ENCODE measurements around the gene WNT16.
"Not testable (repeated sequence)": the region's sequence is repeated elsewhere in the genome, so short reads cannot be mapped to it uniquely, and the experiment has no call there.

WNT16 gene, protein sequence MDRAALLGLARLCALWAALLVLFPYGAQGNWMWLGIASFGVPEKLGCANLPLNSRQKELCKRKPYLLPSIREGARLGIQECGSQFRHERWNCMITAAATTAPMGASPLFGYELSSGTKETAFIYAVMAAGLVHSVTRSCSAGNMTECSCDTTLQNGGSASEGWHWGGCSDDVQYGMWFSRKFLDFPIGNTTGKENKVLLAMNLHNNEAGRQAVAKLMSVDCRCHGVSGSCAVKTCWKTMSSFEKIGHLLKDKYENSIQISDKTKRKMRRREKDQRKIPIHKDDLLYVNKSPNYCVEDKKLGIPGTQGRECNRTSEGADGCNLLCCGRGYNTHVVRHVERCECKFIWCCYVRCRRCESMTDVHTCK

DNA sequence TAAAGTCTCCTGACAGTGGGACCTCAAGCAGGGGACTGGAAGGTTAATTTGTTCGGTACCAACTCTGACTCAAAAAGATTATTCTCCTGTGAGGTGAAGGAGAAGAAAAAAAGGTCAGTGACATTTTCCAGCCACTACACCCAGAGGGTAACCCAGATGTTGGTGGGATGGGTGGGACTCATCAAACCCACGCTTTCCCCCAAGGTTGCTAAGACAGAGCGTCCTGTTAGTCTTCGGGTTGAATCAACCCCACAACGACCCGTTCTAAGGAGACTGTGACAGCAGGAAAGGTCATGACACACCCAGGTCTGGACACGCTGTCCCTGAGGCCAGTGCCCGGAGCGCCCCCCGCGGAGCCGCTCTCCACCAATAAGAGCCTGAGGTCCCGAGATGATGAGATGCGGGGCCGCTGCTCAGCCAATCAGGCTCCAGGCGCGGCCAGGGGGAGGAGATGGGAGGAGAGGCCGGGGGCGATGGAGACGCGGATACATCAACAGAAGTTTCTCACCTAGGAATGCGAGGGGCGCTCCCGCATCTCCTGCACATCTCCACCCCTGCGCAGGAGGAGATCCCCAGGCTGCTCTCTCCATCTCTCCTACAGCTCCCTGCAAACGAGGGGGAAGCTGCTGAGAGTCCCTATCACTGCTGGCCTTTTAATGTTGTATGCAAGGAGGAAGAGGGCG, at the start of gene WNT16:
WNT16 (plus strand) TSS at position 493 of the 683 bp plus-strand sequence. CDS start 293 bp downstream, outside the sequence.
- DNase-seq, result no peak

DNA sequence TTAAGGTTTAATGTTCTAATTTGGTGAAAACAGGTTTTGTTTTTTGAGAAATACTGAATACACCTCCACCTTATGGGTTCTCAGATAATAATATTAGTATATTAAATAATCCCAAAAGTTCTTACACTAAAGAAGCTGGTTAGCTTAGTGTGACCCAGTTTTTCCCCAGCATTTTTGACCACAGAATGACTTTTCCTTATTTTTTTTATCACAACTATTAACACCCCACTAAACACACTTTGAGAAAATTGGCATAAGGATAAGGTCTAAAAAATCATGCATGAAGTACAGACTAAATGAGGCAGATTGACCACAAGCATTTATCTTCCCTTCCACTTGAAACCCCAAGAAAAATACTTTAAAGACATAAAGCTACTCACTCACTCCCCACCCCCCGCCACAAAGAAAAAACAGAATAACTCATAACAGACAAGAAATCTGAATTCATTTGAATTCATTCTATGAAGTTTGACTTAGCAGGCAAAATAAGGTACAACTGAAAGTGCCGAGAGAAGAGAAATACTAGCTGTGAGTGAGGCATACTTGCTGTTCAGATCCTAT, 49.7 kb upstream of the WNT16 start:
- DNase-seq, result no peak

- DNase-seq, result no peak
Observed at GRCh38 chr7:121279822-121280221, 49.0 kb upstream of the WNT16 start.

DNA sequence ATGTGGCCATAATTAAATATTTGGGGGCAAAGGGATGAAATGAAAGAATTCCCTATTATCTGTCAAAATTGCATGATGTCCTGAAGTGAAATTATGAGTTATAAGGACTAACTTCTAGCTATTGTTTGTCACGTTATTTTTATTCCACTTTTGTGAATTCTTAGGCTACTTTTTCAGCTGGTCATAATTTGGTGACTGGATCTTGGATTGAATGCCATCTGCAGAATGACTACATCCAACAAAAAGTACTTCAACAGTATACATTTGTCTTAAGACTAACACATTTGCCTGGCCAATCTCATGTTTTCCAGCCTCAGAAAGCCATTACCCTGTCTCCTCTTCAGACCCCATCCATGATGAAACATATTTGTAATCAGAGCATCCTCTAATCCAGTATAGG, 48.1 kb upstream of the WNT16 start:
- DNase-seq, result no peak

DNA sequence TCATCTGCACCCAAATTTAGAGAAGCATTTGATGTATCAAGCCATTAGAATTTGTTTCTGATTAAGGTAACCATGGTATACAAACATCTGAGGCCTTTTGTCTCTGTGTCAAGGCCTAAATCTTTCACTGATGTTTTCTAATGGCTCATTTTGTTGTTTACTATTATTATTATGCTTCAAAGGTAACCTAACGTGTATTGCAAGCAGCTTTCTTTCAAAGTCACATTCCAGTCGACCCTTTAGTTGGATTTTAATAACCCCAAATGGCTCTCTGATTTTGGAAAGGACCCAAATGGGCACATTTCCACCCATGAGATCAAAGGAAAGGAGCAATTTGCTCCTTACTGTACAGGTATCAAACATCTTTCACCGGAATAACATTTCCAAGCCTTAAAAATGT, 46.7 kb upstream of the WNT16 start:
- no peak for DNase-seq

- no peak for DNase-seq
Observed at GRCh38 chr7:121285066-121285667, 43.6 kb upstream of the WNT16 start.

DNA sequence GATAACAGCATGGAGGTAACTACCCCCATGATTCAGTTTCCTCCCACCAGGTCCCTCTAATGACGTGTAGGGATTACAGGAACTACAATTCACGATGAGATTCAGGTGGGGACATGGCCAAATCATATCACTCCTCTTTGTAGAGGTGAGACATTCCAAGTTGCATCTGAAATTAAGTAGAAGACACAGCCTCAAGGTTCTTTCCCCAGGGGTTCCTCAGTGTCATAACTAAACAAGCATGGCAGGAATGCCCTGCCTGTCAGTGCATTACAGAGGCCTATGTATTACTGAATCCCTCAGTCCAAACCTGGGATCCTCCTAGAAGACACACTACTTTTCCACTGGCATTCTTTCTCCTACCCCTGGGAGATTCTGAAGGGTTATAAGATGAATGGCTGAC, 42.6 kb upstream of the WNT16 start:
- DNase-seq, result no peak

DNA sequence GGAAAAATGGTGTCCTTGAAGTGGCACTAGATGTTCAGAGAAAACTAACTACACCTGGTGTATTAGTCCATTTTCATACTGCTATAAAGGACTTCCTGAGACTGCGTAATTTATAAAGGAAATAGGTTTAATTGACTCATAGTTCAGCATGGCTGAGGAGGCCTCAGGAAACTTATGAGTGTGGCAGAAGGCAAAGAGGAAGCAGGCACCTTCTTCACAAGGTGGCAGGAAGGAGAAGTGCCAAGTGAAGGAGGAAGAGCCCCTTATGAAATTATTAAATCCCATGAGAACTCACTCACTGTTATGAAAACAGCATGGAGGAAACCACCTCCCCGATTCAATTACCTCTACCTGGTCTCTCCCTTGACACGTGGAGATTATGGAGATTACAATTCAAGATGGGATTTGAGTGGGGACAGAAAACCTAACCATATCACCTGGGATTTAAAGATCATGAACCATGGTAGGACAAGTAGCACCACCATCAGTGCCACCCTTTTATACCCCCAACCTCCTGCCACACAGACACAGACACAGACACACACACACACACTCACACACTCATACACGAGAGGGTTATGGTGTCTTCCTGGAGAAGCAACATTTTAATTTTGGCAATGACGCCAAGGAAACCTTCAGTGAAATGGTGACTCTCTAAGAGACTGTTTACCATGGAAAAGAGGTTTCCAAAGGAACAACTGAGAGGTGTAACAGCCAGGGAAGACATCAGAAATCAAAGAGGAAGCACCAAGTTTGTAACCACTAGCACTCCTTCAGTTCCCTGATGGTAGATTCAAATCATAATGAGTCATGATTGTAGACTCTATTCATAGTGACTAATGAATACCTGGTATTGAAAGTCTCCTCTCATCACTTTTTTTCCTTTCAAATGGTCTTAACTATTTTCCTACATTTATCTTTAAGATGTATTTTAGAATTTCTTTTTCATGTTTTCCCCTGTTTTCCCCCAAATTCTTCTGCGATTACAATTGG, 41.8 kb upstream of the WNT16 start:
- DNase-seq, result no peak

- no peak for DNase-seq
Observed at GRCh38 chr7:121288894-121289293, 39.9 kb upstream of the WNT16 start.

DNA sequence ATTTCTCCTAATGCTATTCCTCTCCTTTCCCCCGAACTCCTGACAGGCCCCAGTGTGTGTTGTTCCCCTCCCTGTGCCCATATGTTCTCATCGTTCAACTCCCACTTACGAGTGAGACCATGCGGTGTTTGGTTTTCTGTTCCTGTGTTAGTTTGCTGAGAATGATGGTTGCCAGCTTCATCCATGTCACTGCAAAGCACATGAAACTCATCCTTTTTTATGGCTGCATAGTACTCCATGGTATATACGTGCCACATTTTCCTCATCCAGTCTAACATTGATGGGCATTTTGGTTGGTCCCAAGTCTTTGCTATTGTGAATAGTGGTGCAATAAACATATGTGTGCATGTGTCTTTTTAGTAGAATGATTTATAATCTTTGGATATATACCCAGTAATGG, 38.9 kb upstream of the WNT16 start:
- DNase-seq, result not testable (repeated sequence)

GRCh38 chr7:121294448-121294992, 34.3 kb upstream of the WNT16 start:
- DNase-seq, result no peak

GRCh38 chr7:121297843-121298242, 31.0 kb upstream of the WNT16 start:
- DNase-seq, result no peak

- no peak for DNase-seq
Observed at GRCh38 chr7:121298831-121299239, 30.0 kb upstream of the WNT16 start.

GRCh38 chr7:121300685-121301420, 27.9 kb upstream of the WNT16 start:
- no peak for DNase-seq

DNA sequence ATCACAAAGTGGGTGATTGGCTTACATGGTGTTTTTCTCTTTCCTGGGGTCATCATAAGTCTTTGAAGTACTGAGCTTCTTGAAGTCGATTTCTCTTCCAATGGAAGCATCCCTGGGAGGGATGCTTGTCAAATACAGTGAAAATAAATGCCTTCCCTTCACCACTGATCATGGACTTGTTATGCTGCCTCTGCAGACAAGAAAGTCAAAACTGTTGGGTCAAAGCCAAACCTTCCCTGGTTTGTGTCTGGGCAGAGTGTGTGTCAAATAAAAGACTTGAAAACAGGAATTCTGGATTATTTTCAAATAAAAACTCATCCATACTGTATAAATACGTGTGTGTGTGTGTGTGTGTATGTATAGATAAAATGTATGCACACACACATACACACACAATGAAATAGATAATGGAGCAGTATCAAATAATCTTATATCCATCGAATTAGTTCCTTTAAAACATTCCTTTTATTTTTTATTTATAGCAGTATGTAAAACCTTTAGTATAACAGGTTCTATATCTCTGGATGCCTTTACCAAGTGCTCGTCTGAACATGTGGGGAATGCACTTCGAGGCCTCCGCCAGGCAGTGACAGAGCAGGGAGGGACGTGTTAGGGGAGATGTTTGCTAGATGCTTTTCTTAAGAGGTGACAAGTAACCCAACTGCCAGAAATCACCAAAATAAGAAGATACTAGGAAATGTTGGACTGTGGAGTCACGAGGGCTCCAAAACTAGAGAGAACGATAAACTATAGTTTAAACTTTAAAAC, 27.2 kb upstream of the WNT16 start:
- DNase-seq, result no peak

GRCh38 chr7:121302214-121302745, 26.5 kb upstream of the WNT16 start:
- DNase-seq, result no peak

GRCh38 chr7:121303422-121304101, 25.2 kb upstream of the WNT16 start:
- no peak for DNase-seq

DNA sequence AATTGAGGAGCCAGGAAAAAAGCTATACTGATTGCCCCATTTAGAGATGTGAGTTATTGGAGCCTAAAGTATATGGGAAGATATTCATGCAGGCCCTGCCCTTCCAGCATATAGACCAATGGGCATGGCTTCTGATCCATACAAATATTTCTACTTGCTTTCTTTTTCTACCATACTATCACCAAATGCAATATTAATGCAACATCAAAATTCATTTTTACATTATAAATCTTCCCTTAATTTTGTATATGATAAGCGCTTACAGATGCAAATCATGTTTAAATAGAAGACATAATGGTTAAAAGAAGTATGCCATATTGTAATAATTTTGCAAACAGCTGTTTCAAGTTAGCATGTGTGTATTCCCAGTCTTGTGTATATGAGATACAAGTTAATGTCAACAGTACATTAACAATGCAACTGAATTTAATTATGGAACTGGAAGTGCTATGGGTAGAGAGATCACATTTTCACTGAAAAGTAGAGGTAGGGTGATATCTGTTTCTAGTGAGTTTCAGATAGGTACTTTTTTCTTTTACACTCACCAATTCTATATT, 24.6 kb upstream of the WNT16 start:
- no peak for DNase-seq

GRCh38 chr7:121305109-121305508, 23.7 kb upstream of the WNT16 start:
- DNase-seq, result no peak
